Measurements from ENCODE around the gene MRPL22.
"Not testable (repeated sequence)": the region's sequence is repeated elsewhere in the genome, so short reads cannot be mapped to it uniquely, and the experiment has no call there.

The MRPL22 gene

GRCh38 chr5:154940375-154940771, 500 bp upstream of the MRPL22 start:
- DNase-seq (ENCODE audit: low read depth) = no peak

GRCh38 chr5:154943527-154943926, 2.7 kb downstream of the MRPL22 start:
- DNase-seq (ENCODE audit: low read depth) = no peak

- DNase-seq (ENCODE audit: low read depth) = no peak
Observed at GRCh38 chr5:154944716-154945115, 3.8 kb downstream of the MRPL22 start.

- no peak for DNase-seq (ENCODE audit: low read depth)
Observed at GRCh38 chr5:154945695-154946301, 4.9 kb downstream of the MRPL22 start.

GRCh38 chr5:154947778-154948177, 6.9 kb downstream of the MRPL22 start:
- no peak for DNase-seq (ENCODE audit: low read depth)

GRCh38 chr5:154948313-154948712, 7.4 kb downstream of the MRPL22 start:
- DNase-seq (ENCODE audit: low read depth) = no peak

- DNase-seq (ENCODE audit: low read depth) = no peak
Observed at GRCh38 chr5:154949781-154950180, 8.9 kb downstream of the MRPL22 start.

GRCh38 chr5:154956712-154957111, 15.8 kb downstream of the MRPL22 start:
- no peak for DNase-seq (ENCODE audit: low read depth)

- DNase-seq (ENCODE audit: low read depth) = no peak
Observed at GRCh38 chr5:154962494-154962893, 21.6 kb downstream of the MRPL22 start.

- DNase-seq (ENCODE audit: low read depth) = no peak
Observed at GRCh38 chr5:154966081-154966841, 25.4 kb downstream of the MRPL22 start.

- DNase-seq (ENCODE audit: low read depth) = no peak
Observed at GRCh38 chr5:154966874-154967273, 26.0 kb downstream of the MRPL22 start.

- no peak for DNase-seq (ENCODE audit: low read depth)
Observed at GRCh38 chr5:154967421-154968024, 26.6 kb downstream of the MRPL22 start.

- no peak for DNase-seq (ENCODE audit: low read depth)
Observed at GRCh38 chr5:154968953-154969352, 28.1 kb downstream of the MRPL22 start.

GRCh38 chr5:154970759-154971158, 29.9 kb downstream of the MRPL22 start:
- DNase-seq (ENCODE audit: low read depth) = no peak

- no peak for DNase-seq (ENCODE audit: low read depth)
Observed at GRCh38 chr5:154971501-154971900, 30.6 kb downstream of the MRPL22 start.

- no peak for DNase-seq (ENCODE audit: low read depth)
Observed at GRCh38 chr5:154972476-154973080, 31.7 kb downstream of the MRPL22 start.

GRCh38 chr5:154976082-154976481, 35.2 kb downstream of the MRPL22 start:
- not testable (repeated sequence) for DNase-seq (ENCODE audit: low read depth)

- no peak for DNase-seq (ENCODE audit: low read depth)
Observed at GRCh38 chr5:154977409-154977808, 36.5 kb downstream of the MRPL22 start.

- DNase-seq (ENCODE audit: low read depth) = not testable (repeated sequence)
Observed at GRCh38 chr5:154978294-154978693, 37.4 kb downstream of the MRPL22 start.

GRCh38 chr5:154984946-154985516, 44.2 kb downstream of the MRPL22 start:
- DNase-seq (ENCODE audit: low read depth) = no peak

GRCh38 chr5:154986151-154986550, 45.3 kb downstream of the MRPL22 start:
- DNase-seq (ENCODE audit: low read depth) = no peak

- no peak for DNase-seq (ENCODE audit: low read depth)
Observed at GRCh38 chr5:154989626-154990025, 48.8 kb downstream of the MRPL22 start.

GRCh38 chr5:154993461-154993860, 52.6 kb downstream of the MRPL22 start:
- DNase-seq (ENCODE audit: low read depth) = no peak
